NT2/D1 (cell line): ENCODE results near the gene KRT15.

Experiments used
- YY1 ChIP-seq: IDR thresholded peaks from 2 replicates; pipeline ENCODE4 v1.6.1; 2011; ENCODE audit not compliant: insufficient read length, insufficient read depth
- ZNF274 ChIP-seq: IDR thresholded peaks from 2 replicates; pipeline ENCODE4 v1.6.1; 2011; ENCODE audit warnings: mild to moderate bottlenecking, low read depth, low read length

DNA sequence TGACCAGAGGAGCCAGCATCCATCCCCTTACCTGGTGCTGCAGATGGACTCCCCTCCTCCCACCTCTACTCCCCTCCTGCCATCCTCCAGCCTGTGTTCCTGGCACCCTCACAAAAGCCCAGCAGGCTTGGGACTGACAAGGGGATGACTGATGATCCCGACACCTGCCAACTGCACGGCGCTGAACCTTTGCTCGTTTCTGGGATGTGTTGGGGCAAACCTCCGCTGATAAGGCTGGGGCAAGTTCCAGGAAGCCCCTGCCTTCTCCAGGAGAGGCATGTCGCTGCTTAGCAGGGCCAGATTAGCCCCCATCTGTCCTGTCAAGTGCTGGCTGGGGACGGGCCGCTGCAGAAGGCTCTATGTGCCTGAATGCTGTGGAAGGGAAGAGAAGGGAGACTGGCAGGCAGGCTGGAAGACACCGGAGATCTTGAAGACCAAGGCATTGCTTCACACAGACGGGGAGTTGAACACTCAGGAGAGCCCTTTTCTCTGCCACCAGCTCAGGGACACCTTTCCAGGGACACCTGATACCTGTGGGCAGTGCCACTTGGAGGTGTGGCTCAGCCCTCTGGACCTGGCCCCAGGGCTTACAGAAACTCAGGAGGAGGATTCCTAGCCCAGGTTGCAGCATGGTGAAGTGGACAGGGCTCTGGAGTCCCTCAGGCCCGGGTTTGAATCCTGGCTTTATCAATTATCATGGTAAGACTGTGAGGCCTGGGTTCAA lies 973 bp upstream of the KRT15 start:
- TF ChIP-seq ZNF274 (no peak), YY1 (no peak)
